OCI-LY1 (cell line): ENCODE measurements around the gene LSM2.
"Not testable (repeated sequence)": the region's sequence is repeated elsewhere in the genome, so short reads cannot be mapped to it uniquely, and the experiment has no call there.

ENCODE experiments used
- H2AFZ ChIP-seq: fragments of 200-600 bp; sonication (generic), shearing (Covaris generic); 2 replicates; pipeline ENCODE4 v1.6.0; 2014; ENCODE audit warnings: antibody characterized with exemption, mild to moderate bottlenecking, low read length
- H3F3A ChIP-seq: fragments of 200-600 bp; sonication (generic), shearing (Covaris generic); 2 replicates; pipeline ENCODE4 v1.6.0; 2014; ENCODE audit warnings: mild to moderate bottlenecking, antibody characterized with exemption, low read length, moderate library complexity; ENCODE audit not compliant: insufficient read depth
- H3K27ac ChIP-seq: fragments of 200-600 bp; sonication (generic); 2 replicates; pipeline ENCODE4 v1.5.1; 2014; ENCODE audit warnings: low read length, mixed run types, mild to moderate bottlenecking, low read depth; ENCODE audit not compliant: poor library complexity, severe bottlenecking
- H3K27me3 ChIP-seq: fragments of 200-600 bp; sonication (generic); 2 replicates; pipeline ENCODE4 v1.6.0; 2014; ENCODE audit warnings: antibody characterized with exemption, mild to moderate bottlenecking, low read length, moderate library complexity; ENCODE audit not compliant: insufficient read depth
- H3K36me3 ChIP-seq: fragments of 200-600 bp; sonication (generic); 2 replicates; pipeline ENCODE4 v1.6.1; 2014; ENCODE audit warnings: mild to moderate bottlenecking, antibody characterized with exemption, low read length, moderate library complexity, mixed read lengths; ENCODE audit not compliant: insufficient read depth
- H3K4me1 ChIP-seq: fragments of 200-600 bp; sonication (generic); 2 replicates; pipeline ENCODE4 v1.5.1; 2014; ENCODE audit warnings: mild to moderate bottlenecking, low read length, moderate library complexity; ENCODE audit not compliant: insufficient read depth, severe bottlenecking
- H3K4me2 ChIP-seq: fragments of 200-600 bp; sonication (generic), shearing (Covaris generic); 2 replicates; pipeline ENCODE4 v1.6.1; 2014; ENCODE audit warnings: low read length
- H3K4me3 ChIP-seq: fragments of 200-600 bp; sonication (generic); 2 replicates; pipeline ENCODE4 v1.5.1; 2014; ENCODE audit warnings: low read length, low read depth, mild to moderate bottlenecking, mixed read lengths; ENCODE audit not compliant: poor library complexity, severe bottlenecking
- H3K79me2 ChIP-seq: fragments of 200-600 bp; shearing (Covaris generic); 2 replicates; pipeline ENCODE4 v1.6.1; 2016; ENCODE audit warnings: mixed run types, low read length, mixed read lengths; ENCODE audit not compliant: insufficient read depth
- H3K9ac ChIP-seq: fragments of 200-600 bp; sonication (generic), shearing (Covaris generic); 2 replicates; pipeline ENCODE4 v1.6.1; 2014; ENCODE audit warnings: mild to moderate bottlenecking, low read length, mixed read lengths
- H3K9me2 ChIP-seq: fragments of 200-600 bp; sonication (generic), shearing (Covaris generic); 2 replicates; pipeline ENCODE4 v1.6.1; 2014; ENCODE audit warnings: low read depth, mild to moderate bottlenecking, low read length, mixed read lengths
- H3K9me3 ChIP-seq: fragments of 200-600 bp; shearing (Covaris generic); 2 replicates; pipeline ENCODE4 v1.6.1; 2014; ENCODE audit warnings: low read length, mixed read lengths
- H4K20me1 ChIP-seq: fragments of 200-600 bp; sonication (generic), shearing (Covaris generic); 2 replicates; pipeline ENCODE4 v1.6.0; 2016; ENCODE audit warnings: mild to moderate bottlenecking, low read length; ENCODE audit not compliant: insufficient read depth
- CTCF ChIP-seq: fragments of 200-600 bp; sonication (generic), shearing (Covaris generic); IDR thresholded peaks from 2 replicates; pipeline ENCODE4 v1.5.1; 2017; ENCODE audit warnings: mild to moderate bottlenecking, antibody characterized with exemption, low read length, moderate library complexity, mixed read lengths
- EZH2 ChIP-seq: fragments of 200-600 bp; sonication (generic), shearing (Covaris generic); IDR thresholded peaks from 2 replicates; pipeline ENCODE4 v1.8.0; 2017; ENCODE audit warnings: borderline replicate concordance, mixed run types, mild to moderate bottlenecking, antibody characterized with exemption, low read length, moderate library complexity, mixed read lengths

LSM2 gene

GRCh38 chr6:31825553-31825952, 18.8 kb upstream of the LSM2 start:
- Histone ChIP-seq H3K27me3 (no peaks in the 10 kb centered on the region), H2AFZ (no peak overlapping the region), H3K4me3 (no peak overlapping the region), H3F3A (no peaks in the 10 kb centered on the region), H4K20me1 (no peaks in the 10 kb centered on the region), H3K9me3 (no peaks in the 10 kb centered on the region), H3K9me2 (no peaks in the 10 kb centered on the region), H3K79me2 (peaks cover 9% of the 10 kb centered on the region), H3K36me3 (no peaks in the 10 kb centered on the region), H3K9ac (no peak overlapping the region), H3K27ac (peak overlapping the region; percentile 91), H3K4me2 (no peak overlapping the region), H3K4me1 (peaks cover 39% of the 10 kb centered on the region)
- TF ChIP-seq EZH2 (no peak), CTCF (no peak)

- H3K4me3 ChIP-seq, H3K79me2 ChIP-seq, H3F3A ChIP-seq, H4K20me1 ChIP-seq, H3K9me3 ChIP-seq, H3K36me3 ChIP-seq, H2AFZ ChIP-seq, H3K27me3 ChIP-seq, H3K4me2 ChIP-seq, H3K9ac ChIP-seq, H3K9me2 ChIP-seq: not testable (repeated sequence)
- Histone ChIP-seq H3K27ac (peak overlapping the region; percentile 93), H3K4me1 (peaks cover 39% of the 10 kb centered on the region)
Measured at GRCh38 chr6:31823592-31824196, 16.9 kb upstream of the LSM2 start.

GRCh38 chr6:31822036-31822821, 15.5 kb upstream of the LSM2 start:
- Histone ChIP-seq H2AFZ (peak overlapping the region; percentile 64; the same call in 1 of the 2 replicates), H3K9me3 (no peaks in the 10 kb centered on the region), H3K9ac (peak overlapping the region; percentile 96), H3K79me2 (no peaks in the 10 kb centered on the region), H3K27ac (peak overlapping the region; percentile 93), H3K4me1 (peaks cover 39% of the 10 kb centered on the region), H3F3A (no peaks in the 10 kb centered on the region), H3K9me2 (no peaks in the 10 kb centered on the region), H3K4me2 (peak overlapping the region; percentile 93), H3K36me3 (no peaks in the 10 kb centered on the region), H3K4me3 (peak overlapping the region; percentile 85), H4K20me1 (no peaks in the 10 kb centered on the region), H3K27me3 (no peaks in the 10 kb centered on the region)
- TF ChIP-seq CTCF (no peak), EZH2 (no peak)
